ENCODE data around the gene RNF138.

DNA sequence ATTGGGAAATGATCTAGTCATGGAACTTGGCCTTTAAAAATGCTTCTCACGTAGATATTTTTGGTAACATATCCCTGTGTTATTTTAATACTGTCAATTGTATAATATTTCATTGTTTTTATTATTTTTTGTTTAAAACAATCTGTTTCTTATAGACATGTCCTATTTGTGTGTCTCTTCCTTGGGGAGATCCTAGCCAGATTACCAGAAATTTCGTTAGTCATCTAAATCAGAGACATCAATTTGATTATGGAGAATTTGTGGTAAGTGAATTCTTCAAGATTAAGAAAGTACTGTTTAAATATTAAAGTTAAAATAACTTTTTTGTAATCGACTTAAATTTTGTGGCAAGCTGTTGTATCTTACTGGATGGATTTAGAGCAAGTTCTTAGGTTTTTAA is 34.9 kb downstream of the RNF138 start:
- no peak for TF ChIP-seq POLR2AphosphoS5 (IDR thresholded peaks at IDR 0.05)
- TF ChIP-seq, protein P1, sequence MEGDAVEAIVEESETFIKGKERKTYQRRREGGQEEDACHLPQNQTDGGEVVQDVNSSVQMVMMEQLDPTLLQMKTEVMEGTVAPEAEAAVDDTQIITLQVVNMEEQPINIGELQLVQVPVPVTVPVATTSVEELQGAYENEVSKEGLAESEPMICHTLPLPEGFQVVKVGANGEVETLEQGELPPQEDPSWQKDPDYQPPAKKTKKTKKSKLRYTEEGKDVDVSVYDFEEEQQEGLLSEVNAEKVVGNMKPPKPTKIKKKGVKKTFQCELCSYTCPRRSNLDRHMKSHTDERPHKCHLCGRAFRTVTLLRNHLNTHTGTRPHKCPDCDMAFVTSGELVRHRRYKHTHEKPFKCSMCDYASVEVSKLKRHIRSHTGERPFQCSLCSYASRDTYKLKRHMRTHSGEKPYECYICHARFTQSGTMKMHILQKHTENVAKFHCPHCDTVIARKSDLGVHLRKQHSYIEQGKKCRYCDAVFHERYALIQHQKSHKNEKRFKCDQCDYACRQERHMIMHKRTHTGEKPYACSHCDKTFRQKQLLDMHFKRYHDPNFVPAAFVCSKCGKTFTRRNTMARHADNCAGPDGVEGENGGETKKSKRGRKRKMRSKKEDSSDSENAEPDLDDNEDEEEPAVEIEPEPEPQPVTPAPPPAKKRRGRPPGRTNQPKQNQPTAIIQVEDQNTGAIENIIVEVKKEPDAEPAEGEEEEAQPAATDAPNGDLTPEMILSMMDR (IDR thresholded peaks at IDR 0.05), result no peak
- no peak for TF ChIP-seq EP300 (IDR thresholded peaks at IDR 0.05; ENCODE audit: low read depth)
- no peak for TF ChIP-seq POLR2A (IDR thresholded peaks at IDR 0.05)

Measured in transverse colon (tissue), 4 donors.